Endodermal cell (in vitro differentiated cells): ENCODE results near the gene S100A4. TPM values are rescaled to one million over a fixed set of nuclear protein-coding genes. Genes with fewer than 3 reads are reported as not detected.

Experiments
- DNase-seq: peaks from one replicate; pipeline ENCODE4 v3.0.0-alpha.2; 2017
- H3K27ac ChIP-seq: 2 replicates; pipeline ENCODE4 v1.5.1; 2013; ENCODE audit warnings: mild to moderate bottlenecking, low read depth, low read length, moderate library complexity
- H3K27me3 ChIP-seq: 2 replicates; pipeline ENCODE4 v1.6.1; 2013; ENCODE audit warnings: mild to moderate bottlenecking, low read length, moderate library complexity; ENCODE audit not compliant: insufficient read depth, control insufficient read depth, poor library complexity, severe bottlenecking
- H3K36me3 ChIP-seq: 2 replicates; pipeline ENCODE4 v1.7.0; 2013; ENCODE audit warnings: mild to moderate bottlenecking, low read length, moderate library complexity; ENCODE audit not compliant: control insufficient read depth, insufficient read depth
- H3K4me1 ChIP-seq: one replicate; pipeline ENCODE4 v1.7.0; 2013; ENCODE audit warnings: low read length; ENCODE audit not compliant: control insufficient read depth, insufficient read depth
- H3K4me3 ChIP-seq: 2 replicates; pipeline ENCODE4 v1.5.1; 2013; ENCODE audit warnings: mild to moderate bottlenecking, low read length, moderate library complexity
- H3K9ac ChIP-seq: 2 replicates; pipeline ENCODE4 v1.6.1; 2013; ENCODE audit warnings: mild to moderate bottlenecking, low read length, moderate library complexity; ENCODE audit not compliant: poor library complexity, severe bottlenecking; ENCODE audit errors: extremely low read depth
- H3K9me3 ChIP-seq: 2 replicates; pipeline ENCODE4 v1.6.1; 2013; ENCODE audit warnings: mild to moderate bottlenecking, low read length, moderate library complexity; ENCODE audit not compliant: control insufficient read depth
- H3K27ac Mint-ChIP-seq: 2 replicates; pipeline ENCODE4 v1.8.0; 2020; ENCODE audit warnings: mixed read lengths
- H3K27me3 Mint-ChIP-seq: 2 replicates; pipeline ENCODE4 v1.8.0; 2021; ENCODE audit warnings: mild to moderate bottlenecking, mixed read lengths; ENCODE audit not compliant: insufficient read depth
- H3K36me3 Mint-ChIP-seq: 2 replicates; pipeline ENCODE4 v1.8.0; 2020; ENCODE audit warnings: low read depth, mixed read lengths
- H3K4me1 Mint-ChIP-seq: 2 replicates; pipeline ENCODE4 v1.8.0; 2020; ENCODE audit warnings: mixed read lengths
- H3K4me3 Mint-ChIP-seq: 2 replicates; pipeline ENCODE4 v1.8.0; 2020; ENCODE audit warnings: mild to moderate bottlenecking, moderate library complexity, mixed read lengths
- H3K9me3 Mint-ChIP-seq: 2 replicates; pipeline ENCODE4 v1.8.0; 2020; ENCODE audit warnings: mild to moderate bottlenecking, mixed read lengths
- WGBS, 2 experiments: methylation state at CpG; one replicate each; pipeline versions ENCODE4 v1.1.5 to v1.1.7; 2013; ENCODE audit warnings: missing lambda C conversion rate in 2 of 2, mixed read lengths in 1 of 2; ENCODE audit not compliant: insufficient coverage in 1 of 2, insufficient read length in 1 of 2; 5-methylcytosine and 5-hydroxymethylcytosine counted together
- total RNA-seq, 2 donors: library from RNA; stranded (reverse); fragmentation: NEBNext Ultra II Directional in 1 of 2; extraction: Animal tissue kit (Norgen Biotek cat#: 25700) in 1 of 2; gene quantifications; 2 replicates in 1 of 2; 3 replicates in 1 of 2; pipeline ENCODE4 v1.2.1, GENCODE V29; 2021
- TF ChIP-seq, protein P1 (sequence below): fragments of 200-600 bp; sonication (generic); conservative IDR thresholded peaks from 2 replicates; pipeline ENCODE4 v1.5.0; 2021; ENCODE audit warnings: antibody characterized with exemption, mild to moderate bottlenecking

The S100A4 gene
- total RNA-seq, 2 donors from 2014 or later, result 4.9 to 6.2 TPM

DNA sequence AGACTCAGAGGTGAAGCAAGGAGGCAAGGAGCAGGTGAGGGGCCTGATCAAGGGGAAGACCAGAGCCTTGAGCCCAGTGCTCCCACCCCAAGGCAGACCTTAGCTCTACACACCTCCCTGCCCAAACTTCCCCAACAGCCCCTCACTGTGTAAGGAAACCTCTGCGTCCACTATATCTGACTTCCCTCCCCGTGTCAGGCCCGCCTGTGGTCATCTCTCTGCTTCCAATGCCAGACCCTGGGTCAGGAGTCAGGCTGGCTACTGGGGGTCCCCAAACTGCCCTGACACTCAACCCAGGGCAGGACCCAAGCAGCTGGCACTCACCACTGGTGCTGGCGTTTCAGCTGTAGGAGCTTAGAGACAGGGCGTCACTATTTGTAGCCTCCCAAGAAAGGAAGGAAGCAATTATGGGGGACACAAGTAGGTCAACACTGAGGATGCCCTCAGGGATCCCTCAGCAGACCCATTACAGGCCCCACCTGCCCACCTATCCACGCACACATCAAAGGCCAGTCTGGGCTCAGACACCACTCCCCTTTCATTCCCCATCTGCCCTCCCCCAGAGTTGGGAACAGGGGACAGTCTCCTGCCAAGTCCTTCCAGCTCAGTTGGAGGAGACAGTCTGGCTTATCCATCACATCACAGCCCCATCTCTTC lies 4.3 kb upstream of the S100A4 start:
- DNase-seq, result peak; percentile 39
- Histone ChIP-seq H3K27ac (no peak overlapping the region), H3K4me1 (peaks cover 6% of the 10 kb centered on the region), H3K9me3 (no peaks in the 10 kb centered on the region), H3K9ac (no peak overlapping the region), H3K36me3 (no peaks in the 10 kb centered on the region), H3K4me3 (no peak overlapping the region), H3K27me3 (no peaks in the 10 kb centered on the region)
- no peak overlapping the region for H3K4me3 Mint-ChIP-seq
- TF ChIP-seq, protein P1, sequence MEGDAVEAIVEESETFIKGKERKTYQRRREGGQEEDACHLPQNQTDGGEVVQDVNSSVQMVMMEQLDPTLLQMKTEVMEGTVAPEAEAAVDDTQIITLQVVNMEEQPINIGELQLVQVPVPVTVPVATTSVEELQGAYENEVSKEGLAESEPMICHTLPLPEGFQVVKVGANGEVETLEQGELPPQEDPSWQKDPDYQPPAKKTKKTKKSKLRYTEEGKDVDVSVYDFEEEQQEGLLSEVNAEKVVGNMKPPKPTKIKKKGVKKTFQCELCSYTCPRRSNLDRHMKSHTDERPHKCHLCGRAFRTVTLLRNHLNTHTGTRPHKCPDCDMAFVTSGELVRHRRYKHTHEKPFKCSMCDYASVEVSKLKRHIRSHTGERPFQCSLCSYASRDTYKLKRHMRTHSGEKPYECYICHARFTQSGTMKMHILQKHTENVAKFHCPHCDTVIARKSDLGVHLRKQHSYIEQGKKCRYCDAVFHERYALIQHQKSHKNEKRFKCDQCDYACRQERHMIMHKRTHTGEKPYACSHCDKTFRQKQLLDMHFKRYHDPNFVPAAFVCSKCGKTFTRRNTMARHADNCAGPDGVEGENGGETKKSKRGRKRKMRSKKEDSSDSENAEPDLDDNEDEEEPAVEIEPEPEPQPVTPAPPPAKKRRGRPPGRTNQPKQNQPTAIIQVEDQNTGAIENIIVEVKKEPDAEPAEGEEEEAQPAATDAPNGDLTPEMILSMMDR, result no peak
- peaks cover 5% of the 10 kb centered on the region for H3K27me3 Mint-ChIP-seq
- H3K27ac Mint-ChIP-seq, result no peak overlapping the region
- H3K4me1 Mint-ChIP-seq, result peaks cover 12% of the 10 kb centered on the region
- no peaks in the 10 kb centered on the region for H3K36me3 Mint-ChIP-seq
- H3K9me3 Mint-ChIP-seq, result no peaks in the 10 kb centered on the region
- 86 to 93% methylated on average over 2 to 6 of the region's 6 CpGs for WGBS, 2 experiments

DNA sequence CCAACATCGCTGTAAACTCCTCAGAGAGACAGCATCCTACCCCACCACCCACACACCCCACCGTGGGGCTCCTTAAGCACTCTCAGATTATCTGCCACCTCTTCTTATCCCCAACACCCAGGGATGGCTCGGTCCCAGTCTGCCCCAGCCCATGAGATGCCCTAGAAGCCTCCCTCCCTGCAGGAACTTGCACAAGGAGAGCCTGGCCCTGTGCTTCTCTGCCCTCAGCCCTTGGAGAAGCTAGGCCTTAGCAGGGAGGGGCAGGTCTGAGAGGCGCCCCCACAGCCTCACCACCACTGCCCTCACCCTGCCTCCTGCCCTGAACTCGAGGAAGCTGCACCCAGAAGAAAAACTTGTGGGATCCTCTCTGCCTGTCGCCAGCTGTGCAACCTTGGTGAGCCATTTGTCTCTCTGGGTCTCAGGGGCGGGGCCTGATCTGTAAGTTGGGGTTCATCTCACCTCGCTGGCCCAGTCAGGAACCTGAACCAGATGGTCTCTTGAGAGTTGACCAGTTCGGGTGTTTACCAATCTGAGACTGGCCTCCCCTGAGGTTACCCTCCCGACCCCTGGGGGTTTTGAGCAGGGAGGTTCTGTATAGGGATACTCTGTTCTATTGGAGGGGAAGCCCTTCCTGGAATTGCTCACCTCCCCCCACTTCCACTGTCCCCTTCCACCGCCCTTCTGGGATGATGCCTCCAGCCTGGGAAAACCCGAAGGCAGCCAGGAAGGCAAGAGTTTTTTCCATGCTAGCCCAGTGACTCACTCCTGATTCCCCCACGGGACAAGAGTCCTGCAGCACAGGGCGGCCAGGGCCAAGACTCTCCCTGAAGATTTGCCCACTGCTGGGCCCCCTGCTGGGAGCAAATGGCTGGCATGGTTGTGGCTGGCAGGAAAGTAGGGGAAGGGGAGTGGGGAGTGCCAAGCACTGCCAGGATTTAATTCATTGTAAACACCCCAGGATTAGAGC lies 3.4 kb upstream of the S100A4 start, which contains the start of gene S100A3:
S100A3 (minus strand) TSS at position 537 of the 967 bp plus-strand sequence. CDS start 773 bp downstream, outside the sequence.
- H3K9me3 ChIP-seq, result no peaks in the 10 kb centered on the region
- no peak within 1 kb of the TSS for H3K4me3 Mint-ChIP-seq
- no peak within 1 kb of the TSS for H3K27ac Mint-ChIP-seq
- no peaks in the 10 kb centered on the region for H3K36me3 ChIP-seq
- H3K27me3 ChIP-seq, result no peaks in the 10 kb centered on the region
- no peak within 1 kb of the TSS for H3K27ac ChIP-seq
- H3K36me3 Mint-ChIP-seq, result no peaks in the 10 kb centered on the region
- peaks cover 12% of the 10 kb centered on the region for H3K4me1 ChIP-seq
- peaks cover 5% of the 10 kb centered on the region for H3K27me3 Mint-ChIP-seq
- H3K4me3 ChIP-seq, result no peak within 1 kb of the TSS
- WGBS, 2 experiments, result 86% methylated on average over 5 to 14 of the region's 14 CpGs
- peaks cover 18% of the 10 kb centered on the region for H3K4me1 Mint-ChIP-seq
- TF ChIP-seq, protein P1, result no peak
- peak; percentile 58 for DNase-seq
- no peak within 1 kb of the TSS for H3K9ac ChIP-seq
- no peaks in the 10 kb centered on the region for H3K9me3 Mint-ChIP-seq

DNA sequence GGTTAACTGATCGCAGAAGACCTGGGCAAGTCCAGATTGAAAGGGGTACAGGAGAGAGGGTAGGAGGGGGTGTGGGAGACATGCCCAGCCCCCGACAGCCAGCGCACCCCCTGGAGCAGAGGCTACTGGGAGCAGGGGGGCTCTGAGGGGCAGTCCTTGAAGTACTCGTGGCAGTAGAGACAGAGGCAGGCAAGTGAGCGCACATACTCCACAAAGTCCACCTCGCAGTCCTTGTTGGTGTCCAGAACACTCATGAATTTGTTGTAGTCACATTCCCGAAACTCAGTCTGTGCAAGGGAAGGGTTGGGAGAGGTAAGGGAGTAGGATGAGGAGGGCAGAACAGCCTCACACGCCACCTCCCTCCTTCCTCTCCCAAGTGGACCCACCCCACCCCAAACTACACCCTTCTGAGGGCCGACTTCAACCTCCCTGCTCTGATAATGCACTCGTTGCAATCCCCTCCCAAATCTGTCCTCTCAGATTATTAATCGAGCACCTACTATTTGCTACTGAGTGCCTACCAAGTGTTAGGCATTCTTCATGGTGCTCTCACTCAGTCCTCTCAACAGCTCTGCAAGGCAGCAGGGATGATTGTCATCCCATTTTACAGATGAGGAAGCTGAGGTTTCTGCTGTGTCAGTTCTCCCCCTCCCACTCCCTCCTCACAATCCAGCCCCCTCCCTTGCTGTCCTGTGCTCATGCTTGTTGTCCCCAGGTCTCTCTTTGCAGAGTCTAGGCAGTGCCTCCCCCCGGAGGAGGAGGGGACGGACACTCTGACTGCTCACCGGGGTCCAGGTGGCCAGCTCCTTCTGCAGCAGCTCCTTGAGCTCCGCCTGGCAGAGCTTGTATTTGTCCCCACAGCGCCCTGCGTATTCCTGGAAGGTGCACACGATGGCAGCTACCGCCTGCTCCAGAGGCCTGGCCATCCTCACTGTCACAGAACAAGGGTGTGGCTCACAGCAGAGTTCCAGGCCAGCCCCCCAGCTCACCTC lies 2.2 kb upstream of the S100A4 start:
- Histone ChIP-seq H3K36me3 (no peaks in the 10 kb centered on the region), H3K4me3 (no peak overlapping the region), H3K9me3 (no peaks in the 10 kb centered on the region), H3K27me3 (no peaks in the 10 kb centered on the region), H3K9ac (no peak overlapping the region), H3K4me1 (peaks cover 12% of the 10 kb centered on the region), H3K27ac (no peak overlapping the region)
- DNase-seq, result peak; percentile 45
- H3K4me1 Mint-ChIP-seq, result peaks cover 18% of the 10 kb centered on the region
- no peak overlapping the region for H3K27ac Mint-ChIP-seq
- no peaks in the 10 kb centered on the region for H3K9me3 Mint-ChIP-seq
- TF ChIP-seq, protein P1, result no peak
- no peak overlapping the region for H3K4me3 Mint-ChIP-seq
- H3K27me3 Mint-ChIP-seq, result peaks cover 5% of the 10 kb centered on the region
- no peaks in the 10 kb centered on the region for H3K36me3 Mint-ChIP-seq
- 90 to 92% methylated on average over 13 to 19 of the region's 19 CpGs for WGBS, 2 experiments
